Activated T-cell treated with anti-CD3 and anti-CD28 coated beads, Interleukin-2, amount 50 U/mL, for 72 hours (primary cell): Measurements from ENCODE around the gene ALAS1. TPM values are rescaled to one million over a fixed set of nuclear protein-coding genes. Genes with fewer than 3 reads are reported as not detected.

Experiments
- ATAC-seq, 2 donors: fragments of 150-1000 bp; cut with Tn5 transposase; replicated peaks in 1 of 2; 2 replicates each; pipeline ENCODE4 v1.10.0; 2021; ENCODE audit warnings: moderate library complexity in 2 of 2, mild to moderate bottlenecking in 1 of 2
- DNase-seq, 2 donors: peaks; one replicate each; pipeline ENCODE4 v3.0.0; 2021 to 2022; ENCODE audit warnings: mixed read lengths in 1 of 2
- H3K27ac Mint-ChIP-seq: one replicate; pipeline ENCODE4 v1.8.0; 2022; ENCODE audit warnings: mild to moderate bottlenecking, moderate library complexity, mixed read lengths
- H3K27me3 Mint-ChIP-seq: one replicate; pipeline ENCODE4 v1.8.0; 2022; ENCODE audit warnings: low read depth, mixed read lengths
- H3K36me3 Mint-ChIP-seq, 2 donors: one replicate each; pipeline ENCODE4 v1.8.0; 2022; ENCODE audit warnings: mixed read lengths in 2 of 2, mild to moderate bottlenecking in 1 of 2; ENCODE audit not compliant: insufficient read depth in 2 of 2
- H3K4me1 Mint-ChIP-seq: one replicate; pipeline ENCODE4 v1.8.0; 2022; ENCODE audit warnings: low read depth, mixed read lengths
- H3K4me3 Mint-ChIP-seq, 2 donors: one replicate each; pipeline ENCODE4 v1.8.0; 2022; ENCODE audit warnings: mild to moderate bottlenecking in 2 of 2, mixed read lengths in 2 of 2, moderate library complexity in 2 of 2
- H3K9me3 Mint-ChIP-seq, 2 donors: one replicate each; pipeline ENCODE4 v1.8.0; 2022; ENCODE audit warnings: mixed read lengths in 2 of 2
- total RNA-seq, 2 donors: library from RNA; stranded (reverse); gene quantifications; one replicate each; pipeline ENCODE4 v1.2.3, GENCODE V29; 2022

ALAS1 gene
- total RNA-seq, 2 donors from 2014 or later, result 62.7 to 63.6 TPM

DNA sequence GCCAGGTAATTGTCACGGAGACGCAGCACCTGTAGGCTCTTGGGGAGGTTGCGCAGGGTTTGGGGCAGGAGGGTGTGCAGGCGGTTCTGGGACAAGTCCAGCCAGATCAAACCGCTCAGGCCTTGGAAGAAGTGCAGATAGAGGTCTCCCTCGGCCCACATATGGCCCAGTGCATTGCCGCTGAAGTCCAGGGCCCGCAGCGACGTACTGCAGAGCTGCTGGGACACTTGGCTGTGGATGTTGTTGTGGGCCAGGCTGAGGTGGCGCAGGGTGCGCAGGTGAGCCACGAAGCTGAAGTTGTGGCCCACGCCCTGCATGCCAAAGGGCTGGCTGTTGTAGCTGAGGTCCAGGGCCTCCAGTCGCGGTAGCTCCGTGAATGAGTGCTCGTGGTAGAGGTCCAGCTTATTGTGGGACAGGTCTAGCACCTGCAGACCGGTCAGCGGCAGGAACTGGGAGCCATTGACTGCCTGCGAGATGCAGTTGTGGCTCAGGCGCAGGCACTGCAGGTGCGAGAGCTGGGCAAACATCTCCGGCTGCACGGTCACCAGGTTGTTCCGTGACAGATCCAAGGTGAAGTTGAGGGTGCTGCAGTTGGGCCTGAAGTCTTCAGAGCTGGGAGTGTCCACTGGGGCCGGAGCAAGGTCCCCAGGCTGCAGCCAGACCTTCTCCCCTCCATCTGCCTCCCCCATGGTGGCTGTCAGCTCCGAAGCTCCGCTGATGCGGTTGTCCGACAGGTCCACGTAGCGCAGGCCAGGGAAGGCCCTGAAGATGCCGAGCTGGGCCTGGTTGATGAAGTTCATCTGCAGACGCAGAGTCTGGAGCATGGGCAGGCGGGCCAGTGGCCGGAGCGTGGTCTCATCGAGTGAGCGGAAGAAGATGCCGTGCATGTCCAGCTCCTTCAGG is 24.6 kb downstream of the ALAS1 start:
- no peak for DNase-seq
- peak overlapping the region; percentile 85 for H3K27ac Mint-ChIP-seq
- peaks cover 92% of the 10 kb centered on the region for H3K4me1 Mint-ChIP-seq
- no peaks in the 10 kb centered on the region for H3K36me3 Mint-ChIP-seq
- H3K9me3 Mint-ChIP-seq, result no peaks in the 10 kb centered on the region
- ATAC-seq, result no peak
- no peaks in the 10 kb centered on the region for H3K27me3 Mint-ChIP-seq
- H3K4me3 Mint-ChIP-seq, result peak overlapping the region; percentile 79 to 88

DNA sequence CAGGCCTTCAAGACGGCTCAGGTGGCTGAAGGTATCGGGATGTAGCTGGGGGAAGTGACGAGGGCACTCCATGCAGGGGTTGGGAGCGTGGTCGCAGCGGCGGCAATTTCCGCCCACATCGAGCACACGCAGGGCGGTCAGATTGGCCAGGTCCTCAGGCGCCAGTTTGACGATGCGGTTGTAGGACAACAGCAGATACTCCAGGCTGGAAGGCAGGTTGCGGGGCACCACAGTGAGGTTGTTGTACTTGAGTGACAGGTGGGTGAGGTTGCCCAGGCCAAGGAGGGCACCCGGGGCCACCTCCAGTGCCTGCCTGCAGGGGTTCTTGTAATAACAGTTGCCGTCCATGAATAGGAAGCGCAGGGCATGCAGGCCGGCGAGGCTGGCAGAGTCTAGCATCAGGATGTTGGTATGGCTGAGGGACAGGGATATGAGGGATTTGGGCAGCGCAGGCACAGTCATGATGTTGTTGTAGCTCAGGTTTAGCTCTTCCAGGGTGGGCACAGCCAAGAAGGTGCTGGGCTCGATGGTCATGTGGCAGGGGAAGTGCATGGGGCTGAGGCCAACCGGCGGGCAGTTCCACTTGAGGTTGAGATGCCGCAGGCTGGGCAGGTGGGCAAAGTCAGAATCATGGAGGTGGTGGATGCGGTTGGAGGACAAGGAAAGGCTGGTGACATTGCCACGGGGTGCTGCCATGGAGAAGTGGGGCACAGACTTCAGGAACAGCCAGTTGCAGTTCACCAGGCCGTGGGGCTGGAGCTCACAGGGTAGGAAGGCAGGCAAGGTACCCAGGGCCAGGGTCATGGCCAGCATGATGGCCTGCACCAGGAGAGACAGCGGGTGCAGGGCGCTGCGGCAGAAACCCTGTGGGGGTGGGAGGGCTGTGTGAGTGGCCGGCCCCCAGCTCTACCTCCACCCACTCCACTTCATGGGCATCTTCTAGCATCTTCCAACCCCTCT is 25.8 kb downstream of the ALAS1 start:
- H3K4me1 Mint-ChIP-seq, result peaks cover 80% of the 10 kb centered on the region

GRCh38 chr3:52225452-52226228 is 27.7 kb downstream of the ALAS1 start, which contains the start of gene TLR9:
Gene TLR9, minus strand, starts transcription at chr3:52225645. Its CDS starts 116 bp downstream, at chr3:52225529.
- ATAC-seq (peak; percentile 59 to 63), DNase-seq (no peak)
- H3K9me3 Mint-ChIP-seq, result no peaks in the 10 kb centered on the region
- H3K27me3 Mint-ChIP-seq, result no peaks in the 10 kb centered on the region
- H3K4me1 Mint-ChIP-seq, result peaks cover 66% of the 10 kb centered on the region
- peak within 1 kb of the TSS; percentile 78 for H3K27ac Mint-ChIP-seq
- peaks cover 2 to 8% of the 10 kb centered on the region in 2 donors for H3K36me3 Mint-ChIP-seq
- H3K4me3 Mint-ChIP-seq, result peak within 1 kb of the TSS; percentile 81 to 88

More for the DNA sequence above, 25.8 kb downstream of the ALAS1 start:
- no peaks in the 10 kb centered on the region for H3K9me3 Mint-ChIP-seq
- peak overlapping the region; percentile 43 for H3K27ac Mint-ChIP-seq
- no peak for DNase-seq
- H3K4me3 Mint-ChIP-seq, result peak overlapping the region; percentile 81 to 88
- no peak for ATAC-seq
- H3K36me3 Mint-ChIP-seq, result no peaks in the 10 kb centered on the region
- H3K27me3 Mint-ChIP-seq, result no peaks in the 10 kb centered on the region

- DNase-seq (no peak), ATAC-seq (peak; percentile 9 to 20)
- peaks cover 2 to 12% of the 10 kb centered on the region in 2 donors for H3K36me3 Mint-ChIP-seq
- H3K4me1 Mint-ChIP-seq, result peaks cover 61% of the 10 kb centered on the region
- no peaks in the 10 kb centered on the region for H3K27me3 Mint-ChIP-seq
- H3K9me3 Mint-ChIP-seq, result no peaks in the 10 kb centered on the region
- peak overlapping the region; percentile 33 to 81 for H3K4me3 Mint-ChIP-seq
- H3K27ac Mint-ChIP-seq, result peak overlapping the region; percentile 78
These were observed 28.4 kb downstream of the ALAS1 start for GRCh38 chr3:52226229-52226817.

- no peaks in the 10 kb centered on the region for H3K9me3 Mint-ChIP-seq
- H3K27me3 Mint-ChIP-seq, result no peaks in the 10 kb centered on the region
- ATAC-seq, result no peak
- H3K27ac Mint-ChIP-seq, result peak overlapping the region; percentile 78
- peaks cover 2 to 16% of the 10 kb centered on the region in 2 donors for H3K36me3 Mint-ChIP-seq
- H3K4me3 Mint-ChIP-seq, result peak overlapping the region in 1 of 2 donors; percentile 33
- H3K4me1 Mint-ChIP-seq, result peaks cover 61% of the 10 kb centered on the region
- DNase-seq, result no peak
These were observed 29.2 kb downstream of the ALAS1 start for GRCh38 chr3:52227117-52227516.

GRCh38 chr3:52227766-52228165 is 29.8 kb downstream of the ALAS1 start:
- no peak overlapping the region for H3K27ac Mint-ChIP-seq
- ATAC-seq, result no peak

DNA sequence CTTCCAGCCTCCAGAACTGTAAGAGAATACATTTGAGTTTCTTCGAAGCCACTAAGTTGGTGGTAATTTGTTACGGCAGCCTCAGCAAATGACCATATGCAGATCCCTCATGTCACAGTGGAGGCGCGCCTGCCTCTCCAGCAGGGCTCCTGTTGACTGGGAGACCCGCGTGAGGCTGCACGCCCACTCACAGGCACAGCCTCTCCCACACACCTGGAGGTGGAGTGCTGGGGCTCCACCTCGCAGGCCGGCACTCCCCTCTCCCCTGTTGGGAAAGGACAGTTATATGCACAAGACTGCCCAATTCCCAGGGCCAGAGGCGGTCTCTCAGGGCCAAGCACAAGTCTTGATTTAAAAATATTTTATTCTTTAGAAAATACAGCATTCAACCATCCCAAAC is 30.3 kb downstream of the ALAS1 start:
- ATAC-seq (no peak), DNase-seq (no peak)
- Mint-ChIP-seq H3K4me3 (no peak overlapping the region), H3K36me3 (peaks cover 2 to 18% of the 10 kb centered on the region in 2 donors), H3K27ac (no peak overlapping the region), H3K9me3 (no peaks in the 10 kb centered on the region), H3K27me3 (no peaks in the 10 kb centered on the region), H3K4me1 (peaks cover 61% of the 10 kb centered on the region)

More at GRCh38 chr3:52227766-52228165, 29.8 kb downstream of the ALAS1 start:
- peaks cover 2 to 18% of the 10 kb centered on the region in 2 donors for H3K36me3 Mint-ChIP-seq
- H3K27me3 Mint-ChIP-seq, result no peaks in the 10 kb centered on the region
- H3K4me1 Mint-ChIP-seq, result peaks cover 61% of the 10 kb centered on the region
- H3K4me3 Mint-ChIP-seq, result no peak overlapping the region
- DNase-seq, result no peak
- H3K9me3 Mint-ChIP-seq, result no peaks in the 10 kb centered on the region

- no peaks in the 10 kb centered on the region for H3K9me3 Mint-ChIP-seq
- H3K27ac Mint-ChIP-seq, result no peak overlapping the region
- H3K4me1 Mint-ChIP-seq, result peaks cover 61% of the 10 kb centered on the region
- no peaks in the 10 kb centered on the region for H3K27me3 Mint-ChIP-seq
- DNase-seq (no peak), ATAC-seq (no peak)
- H3K36me3 Mint-ChIP-seq, result peaks cover 2 to 18% of the 10 kb centered on the region in 2 donors
- H3K4me3 Mint-ChIP-seq, result no peak overlapping the region
These were observed 30.9 kb downstream of the ALAS1 start for GRCh38 chr3:52228751-52229291.

- H3K4me3 Mint-ChIP-seq, result no peak overlapping the region
- ATAC-seq, result no peak
- H3K9me3 Mint-ChIP-seq, result no peaks in the 10 kb centered on the region
- peaks cover 2 to 18% of the 10 kb centered on the region in 2 donors for H3K36me3 Mint-ChIP-seq
- DNase-seq, result no peak
- H3K27me3 Mint-ChIP-seq, result no peaks in the 10 kb centered on the region
- H3K27ac Mint-ChIP-seq, result no peak overlapping the region
- peaks cover 61% of the 10 kb centered on the region for H3K4me1 Mint-ChIP-seq
These were observed 31.7 kb downstream of the ALAS1 start for GRCh38 chr3:52229656-52230055.

- H3K9me3 Mint-ChIP-seq, result no peaks in the 10 kb centered on the region
- DNase-seq (no peak), ATAC-seq (no peak)
- peak overlapping the region; percentile 79 for H3K27ac Mint-ChIP-seq
- no peaks in the 10 kb centered on the region for H3K27me3 Mint-ChIP-seq
- H3K36me3 Mint-ChIP-seq, result peaks cover 2 to 18% of the 10 kb centered on the region in 2 donors
- peaks cover 56% of the 10 kb centered on the region for H3K4me1 Mint-ChIP-seq
- no peak overlapping the region for H3K4me3 Mint-ChIP-seq
These were observed 32.5 kb downstream of the ALAS1 start for GRCh38 chr3:52230461-52230860.

DNA sequence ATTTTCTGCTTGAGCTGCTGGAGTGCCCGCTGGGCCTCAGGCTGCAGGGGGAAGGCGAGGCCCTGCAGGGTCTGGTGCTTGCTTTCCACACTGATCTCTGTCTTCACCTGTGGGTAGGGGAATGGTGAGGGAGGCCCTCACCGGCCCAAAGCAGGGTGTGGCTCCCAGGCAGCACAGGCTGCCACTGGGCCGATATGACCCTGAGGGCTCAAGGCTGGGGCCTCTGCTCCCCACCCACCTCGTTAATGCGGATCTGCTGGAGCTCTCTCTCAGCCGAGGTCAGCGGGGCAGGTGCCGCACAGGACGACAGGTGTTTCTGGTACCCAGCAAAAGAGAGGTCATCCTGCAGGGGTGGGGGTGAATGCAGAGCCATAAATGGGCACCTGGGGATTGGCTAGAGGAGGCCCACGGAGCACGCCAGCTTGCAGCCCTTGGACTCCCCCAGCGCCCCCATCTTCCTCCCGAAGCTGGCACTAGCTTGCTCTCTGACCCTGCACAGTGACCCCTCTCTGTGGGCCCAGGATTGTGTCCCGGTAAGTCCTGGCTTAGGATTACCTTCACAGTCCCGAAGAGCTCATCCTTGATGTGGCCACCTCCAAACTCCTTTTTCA is 33.0 kb downstream of the ALAS1 start:
- Mint-ChIP-seq H3K9me3 (no peaks in the 10 kb centered on the region), H3K27me3 (no peaks in the 10 kb centered on the region), H3K4me3 (no peak overlapping the region), H3K36me3 (peaks cover 2 to 18% of the 10 kb centered on the region in 2 donors), H3K4me1 (peaks cover 56% of the 10 kb centered on the region), H3K27ac (no peak overlapping the region)
- DNase-seq, result no peak
- ATAC-seq, result no peak
